Measurements from ENCODE around the gene F11R.
A peak's percentile ranks its signal among the peaks of the same experiment; 100 is the strongest.
"Not testable (repeated sequence)": the region's sequence is repeated elsewhere in the genome, so short reads cannot be mapped to it uniquely, and the experiment has no call there.

Gene F11R

DNA sequence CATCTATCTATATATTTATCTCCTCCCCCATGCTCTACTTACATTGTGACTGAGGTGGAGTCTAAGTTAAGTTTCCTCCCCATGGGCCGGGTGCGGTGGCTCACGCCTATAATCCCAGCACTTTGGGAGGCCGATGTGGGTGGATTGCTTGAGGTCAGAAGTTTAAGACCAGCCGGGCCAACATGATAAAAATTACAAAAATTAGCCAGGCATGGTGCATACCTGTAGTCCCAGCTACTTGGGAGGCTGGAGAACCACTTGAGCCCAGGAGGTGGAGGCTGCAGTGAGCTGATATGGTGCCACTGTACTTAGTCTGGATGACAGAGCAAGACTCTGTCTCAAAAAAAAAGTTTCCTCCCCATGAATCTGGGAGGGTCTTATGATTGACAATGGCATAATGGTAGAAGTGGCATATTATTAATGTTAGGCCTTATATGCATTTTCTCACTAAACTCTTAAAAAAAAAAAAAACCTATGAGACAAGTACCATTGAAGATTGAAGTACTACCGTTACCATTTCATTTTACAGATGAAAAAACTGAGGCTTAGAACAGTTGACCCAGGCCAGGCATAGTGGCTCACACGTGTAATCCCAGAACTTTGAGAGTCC, 11.2 kb downstream of the F11R start:
- no peak for DNase-seq

DNA sequence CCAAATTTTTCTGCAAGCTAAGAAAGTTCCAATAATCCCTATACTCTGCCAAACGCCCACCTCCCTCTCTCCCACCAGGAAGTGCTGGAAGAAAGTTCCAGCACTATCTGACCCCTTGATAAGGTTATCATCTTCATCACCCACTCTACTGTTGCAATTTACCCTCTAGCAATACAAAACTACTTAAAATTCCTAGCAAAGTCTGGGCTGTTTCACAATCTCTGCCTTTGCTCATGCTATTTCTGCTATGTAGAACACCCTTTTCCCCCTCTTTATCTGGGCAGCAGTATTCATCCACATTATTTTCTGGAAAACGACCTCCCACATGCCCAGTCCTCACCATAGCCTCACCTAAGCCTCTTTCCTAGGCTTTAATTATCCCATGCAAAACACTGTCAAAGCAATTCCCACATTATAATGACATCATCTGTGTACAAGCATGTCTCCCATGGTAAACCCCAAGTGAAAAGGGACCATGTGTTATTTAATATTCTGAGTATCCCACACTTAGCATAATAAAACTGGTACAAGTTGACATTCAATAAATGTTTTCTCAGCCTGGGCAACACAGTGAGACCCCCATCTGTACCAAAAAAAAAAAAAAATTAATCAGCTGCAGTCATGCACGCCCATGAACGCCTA, 12.0 kb downstream of the F11R start:
- no peak for DNase-seq

DNA sequence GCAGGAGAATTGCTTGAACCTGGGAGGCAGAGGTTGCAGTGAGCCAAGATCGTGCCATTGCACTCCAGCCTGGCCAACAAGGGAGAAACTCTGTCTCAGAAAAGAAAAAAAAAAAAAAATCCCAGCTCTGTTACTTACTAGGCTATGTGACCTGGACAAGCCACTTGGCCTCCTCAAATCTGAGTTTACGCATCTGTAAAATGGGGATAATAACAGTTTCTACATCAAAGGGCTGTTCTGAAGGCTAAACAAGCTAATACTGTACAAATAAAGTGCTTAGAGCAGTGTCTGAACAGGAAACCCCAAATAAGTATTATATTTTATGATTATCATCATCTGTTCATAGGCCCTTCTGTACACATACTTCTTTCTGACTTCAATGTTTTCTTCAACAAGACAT, 13.6 kb downstream of the F11R start:
- DNase-seq: no peak

DNA sequence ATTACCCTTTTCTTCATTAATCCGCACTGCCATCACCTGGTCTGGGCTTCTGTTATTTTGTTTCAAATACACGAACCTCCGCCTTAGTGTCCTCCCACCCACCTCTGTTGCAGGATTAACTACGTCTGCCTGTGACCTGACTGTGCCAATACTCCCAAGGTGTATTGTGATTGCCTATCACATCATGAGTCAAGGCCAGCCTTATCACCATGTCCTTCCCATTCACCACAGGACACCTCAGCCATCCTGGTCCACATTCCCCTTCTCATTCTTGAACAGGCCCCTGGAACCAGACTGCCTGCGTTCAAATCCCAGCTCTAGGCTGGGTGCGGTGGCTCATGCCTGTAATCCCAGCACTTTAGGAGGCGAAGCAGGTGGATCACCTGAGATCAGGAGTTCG, 14.4 kb downstream of the F11R start:
- DNase-seq: no peak

DNA sequence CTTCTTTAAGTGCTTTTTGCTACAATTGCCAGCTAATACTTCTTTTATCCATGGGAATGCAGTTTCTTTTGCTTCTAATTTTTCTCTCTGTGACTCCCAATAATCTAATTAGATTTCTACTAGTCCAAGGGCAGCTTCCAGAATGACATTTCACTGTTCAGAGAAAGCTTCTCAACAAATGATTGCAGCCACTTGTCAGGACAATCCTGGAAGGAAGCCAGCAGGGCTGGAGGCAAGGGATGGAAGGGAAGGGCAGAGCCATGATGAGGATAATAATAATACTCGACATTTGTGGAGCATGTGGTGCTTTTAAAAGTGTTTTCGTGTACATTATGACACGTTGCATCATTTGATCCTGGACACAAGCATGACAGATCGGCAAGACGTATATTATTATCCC, 19.4 kb downstream of the F11R start:
- no peak for DNase-seq

DNA sequence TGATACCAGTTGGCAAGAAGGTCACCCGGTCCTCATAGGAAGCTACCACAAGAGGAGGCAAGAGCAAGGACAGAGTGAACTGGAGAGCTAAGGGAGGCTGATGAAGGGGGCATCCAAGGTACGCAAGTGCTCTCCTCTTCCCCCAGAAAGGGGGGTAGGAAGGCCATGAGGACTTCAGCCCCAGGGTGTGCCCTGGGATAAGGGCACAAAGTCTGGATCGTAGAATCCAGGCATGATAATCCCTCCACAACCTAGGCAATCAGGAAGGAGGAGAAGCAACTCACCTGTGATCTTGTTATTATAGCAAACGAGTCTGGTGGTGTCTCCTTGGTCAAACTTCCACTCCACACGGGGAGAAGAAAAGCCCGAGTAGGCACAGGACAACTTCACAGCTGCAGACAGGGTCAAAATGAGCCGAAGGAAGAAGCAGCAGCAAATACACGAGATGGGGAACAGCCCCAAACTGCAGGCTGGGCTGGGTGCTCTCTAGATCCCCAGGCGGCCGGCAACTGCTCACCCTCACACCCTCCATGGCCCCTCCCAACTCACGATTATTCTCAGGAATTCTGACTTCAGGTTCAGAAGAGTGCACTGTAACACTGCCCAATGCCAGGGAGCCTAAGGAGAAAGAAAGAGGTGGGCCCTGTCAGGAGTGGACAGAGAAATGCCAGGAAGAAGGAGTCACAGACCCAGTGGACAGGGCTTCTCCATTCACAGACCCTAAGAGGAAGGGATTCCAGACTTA, 20.0 kb downstream of the F11R start:
- no peak for DNase-seq

DNA sequence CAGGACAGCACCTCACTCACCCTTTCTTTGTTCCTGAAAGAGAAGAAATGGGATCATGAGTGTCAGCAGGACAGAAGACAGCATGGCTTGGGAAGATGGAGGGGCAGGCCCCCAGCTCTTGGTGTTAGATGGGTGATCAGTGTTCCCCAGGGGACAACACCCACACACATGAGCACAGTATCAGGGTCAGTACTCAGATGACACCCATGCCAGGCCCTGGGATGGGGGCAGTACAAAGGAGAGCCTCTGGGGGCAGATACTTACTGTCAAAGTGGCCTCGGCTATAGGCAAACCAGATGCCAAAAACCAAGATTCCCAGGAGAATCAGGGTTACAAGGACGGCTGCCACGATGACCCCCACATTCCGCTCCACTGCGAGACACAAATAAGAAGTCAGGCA, 21.6 kb downstream of the F11R start:
- no peak for DNase-seq

DNA sequence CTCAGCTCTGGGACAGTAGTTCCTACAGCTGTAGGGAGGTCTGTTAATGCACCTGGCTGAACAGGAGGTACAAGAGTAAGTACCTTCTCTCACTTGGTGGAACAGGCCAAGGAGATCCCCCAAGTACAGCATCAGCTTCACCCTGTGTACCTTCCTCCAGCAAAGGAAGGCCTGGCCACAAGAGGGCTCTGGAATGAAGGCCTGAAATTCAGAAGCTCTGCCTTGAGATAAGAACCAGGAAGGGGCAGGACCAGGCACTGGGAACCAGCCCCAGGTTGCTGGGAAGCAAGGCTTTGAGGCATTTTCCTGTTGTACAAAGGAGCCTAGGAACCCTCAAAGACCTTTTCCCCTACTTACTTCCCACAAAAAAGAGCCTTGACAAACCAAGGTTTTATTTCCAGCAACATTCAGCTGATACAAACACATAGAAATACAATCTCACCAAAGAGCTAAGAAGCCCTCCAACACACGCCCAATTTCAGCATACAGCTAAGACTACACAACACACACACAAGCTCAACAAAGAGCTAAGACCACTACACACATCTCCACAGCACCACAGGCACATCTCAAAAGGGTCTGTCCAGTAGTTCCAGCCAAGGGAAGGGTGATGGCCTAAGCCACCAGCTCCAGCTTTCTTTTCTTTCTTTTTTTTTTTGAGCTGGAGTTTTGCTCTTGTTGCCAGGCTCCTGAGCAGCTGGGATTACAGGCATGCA, 23.5 kb downstream of the F11R start:
- peak; percentile 73 for DNase-seq

DNA sequence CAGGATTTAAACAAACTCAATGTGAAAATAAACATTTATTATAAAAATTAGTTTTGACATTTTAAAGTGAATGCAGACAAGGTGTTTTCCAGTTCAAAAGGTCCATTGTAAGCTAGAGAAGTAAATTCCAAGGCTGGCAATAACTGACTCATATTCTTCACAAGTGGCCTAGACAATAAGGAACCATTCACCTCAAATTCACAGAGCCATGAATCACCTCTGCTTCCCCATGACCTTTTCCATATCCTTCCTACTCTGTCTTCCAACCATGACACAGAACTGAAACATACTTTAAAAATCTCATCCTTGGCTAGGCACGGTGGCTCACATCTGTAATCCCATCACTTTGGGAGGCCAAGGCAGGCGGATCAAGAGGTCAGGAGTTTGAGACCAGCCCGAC, 24.8 kb downstream of the F11R start:
- peak; percentile 73 for DNase-seq

DNA sequence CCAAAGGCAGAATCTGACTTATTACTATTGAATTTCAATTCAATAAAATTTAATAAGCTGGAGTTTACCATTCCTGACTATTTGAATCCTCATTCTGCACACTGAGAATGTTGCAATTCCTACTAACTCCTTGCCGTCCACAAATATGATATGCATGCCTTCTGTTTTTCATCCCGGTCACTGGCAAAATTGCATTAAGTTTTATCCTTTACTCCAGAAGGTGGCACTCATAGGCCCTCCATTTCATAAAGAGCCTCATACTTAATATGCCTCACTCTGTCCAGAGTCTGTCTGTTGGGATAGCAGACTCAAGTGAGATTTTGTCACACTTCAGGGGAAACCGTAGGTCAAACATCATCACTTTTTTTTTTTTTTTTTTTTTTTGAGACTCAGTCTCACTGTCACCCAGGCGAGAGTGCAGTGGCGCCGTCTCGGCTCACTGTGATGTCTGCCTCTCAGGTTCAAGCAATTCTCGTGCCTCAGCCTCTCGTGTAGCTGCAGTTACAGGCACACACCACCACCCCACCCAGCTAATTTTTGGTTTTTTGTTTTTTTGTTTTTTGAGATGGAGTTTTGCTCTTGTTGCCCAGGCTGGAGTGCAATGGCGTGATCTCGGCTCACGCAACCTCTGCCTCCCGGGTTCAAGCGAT, 27.3 kb downstream of the F11R start:
- DNase-seq: peak; percentile 51

DNA sequence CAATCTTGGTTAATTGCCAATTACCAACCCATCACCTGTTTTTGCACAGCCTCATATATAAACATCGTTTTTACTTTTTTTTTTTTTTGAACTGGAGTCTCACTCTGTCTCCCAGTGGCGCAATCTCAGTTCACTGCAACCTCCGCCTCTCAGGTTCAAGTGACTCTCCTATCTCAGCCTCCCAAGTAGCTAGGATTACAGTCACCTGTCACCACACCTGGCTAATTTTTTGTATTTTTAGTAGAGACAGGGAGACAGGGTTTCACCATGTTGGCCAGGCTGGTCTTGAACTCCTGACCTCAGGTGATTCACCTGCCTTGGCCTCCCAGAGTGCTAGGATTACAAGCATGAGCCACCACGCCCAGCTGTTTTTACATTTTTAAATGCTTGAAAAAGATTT, 28.9 kb downstream of the F11R start:
- not testable (repeated sequence) for DNase-seq

DNA sequence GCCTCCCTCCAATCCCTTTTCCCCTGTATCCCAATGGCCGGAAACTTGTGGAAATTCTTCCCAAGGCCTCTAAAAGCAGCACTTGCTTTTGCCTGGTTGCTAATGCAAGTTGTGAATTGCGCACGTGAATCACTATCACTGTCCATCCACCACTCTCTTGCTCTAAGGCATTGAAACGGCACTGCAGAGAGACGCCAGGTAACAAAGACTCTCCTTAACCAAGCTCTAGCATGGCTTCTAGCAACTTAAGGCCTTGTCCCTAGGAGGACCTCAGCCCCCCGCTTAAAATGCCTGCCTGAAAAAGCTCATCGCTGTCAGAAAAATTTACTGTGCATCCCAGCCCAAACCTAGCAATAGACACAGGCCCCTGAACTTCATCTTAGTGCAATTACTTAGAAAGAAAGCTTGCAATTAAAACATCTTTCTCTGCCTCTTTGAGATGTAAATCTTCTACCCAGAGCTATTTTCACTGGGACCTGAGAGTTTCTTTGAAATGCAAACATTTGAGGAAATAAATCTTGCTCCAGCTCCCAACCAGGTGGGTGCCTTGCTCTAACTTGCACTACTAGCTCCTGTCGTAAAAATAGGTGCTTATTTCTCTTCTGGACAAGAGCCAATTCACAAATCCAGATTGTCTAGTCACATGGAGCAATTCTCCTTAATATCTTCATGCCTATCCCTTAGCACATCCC, 33.4 kb downstream of the F11R start:
- no peak for DNase-seq

DNA sequence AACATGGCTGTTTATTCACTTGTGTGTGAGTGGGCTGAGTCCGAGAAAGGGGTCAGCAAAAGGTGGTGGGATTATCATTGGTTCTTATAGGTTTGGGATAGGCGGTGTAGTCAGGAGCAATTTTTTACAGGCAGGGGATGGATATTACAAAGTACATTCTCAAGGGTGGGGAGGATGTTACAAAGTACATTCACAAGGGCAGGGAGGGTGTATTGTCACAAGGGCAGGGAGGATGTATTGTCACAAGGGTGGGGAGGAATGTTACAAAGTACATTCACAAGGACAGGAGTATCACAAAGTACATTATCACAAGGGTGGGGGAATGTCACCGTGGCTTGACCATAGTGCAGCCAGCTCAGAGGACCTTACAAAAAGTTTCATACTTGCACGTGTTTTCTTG, 35.2 kb downstream of the F11R start:
- DNase-seq: no peak

DNA sequence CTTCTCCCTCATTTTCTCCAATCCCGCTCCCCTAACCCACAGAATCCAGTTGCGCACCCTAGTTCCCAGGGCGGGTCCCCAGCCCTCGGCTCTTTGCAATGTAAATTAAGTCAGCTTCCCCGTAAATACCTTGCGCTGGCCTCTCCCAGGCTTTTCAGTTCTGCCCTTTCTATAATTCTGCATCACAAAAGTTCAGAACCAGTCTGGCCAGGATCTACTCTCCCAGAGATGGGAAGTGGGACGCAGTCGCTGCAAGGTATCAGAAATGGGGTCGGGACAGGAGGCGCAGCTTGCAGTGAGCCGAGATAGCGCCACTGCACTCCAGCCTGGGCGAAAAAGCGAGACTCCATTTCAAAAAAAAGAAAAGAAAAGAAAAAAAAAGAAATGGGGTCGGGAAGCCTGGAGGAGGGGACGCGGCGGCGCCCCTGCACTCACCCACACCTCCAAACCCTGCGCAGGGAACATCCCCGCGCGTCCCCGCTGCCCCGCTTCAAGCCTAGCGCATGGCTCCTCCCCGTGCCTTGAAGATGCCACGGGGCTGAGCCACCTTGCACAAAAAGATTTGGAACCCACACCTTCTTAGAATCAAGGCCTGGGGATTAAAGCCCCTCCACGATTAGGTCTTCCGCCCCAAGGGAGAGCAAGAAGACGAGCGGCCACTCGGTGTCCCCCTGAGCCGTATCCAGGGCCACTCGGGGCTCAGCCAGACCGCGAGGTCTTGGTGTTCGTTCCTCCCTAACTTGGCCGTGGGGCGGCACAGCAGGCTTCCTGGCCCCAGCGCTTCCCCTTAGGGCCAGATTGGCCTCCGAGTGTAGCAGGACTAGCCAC, 39.2 kb downstream of the F11R start:
- peak; percentile 34 for DNase-seq

DNA sequence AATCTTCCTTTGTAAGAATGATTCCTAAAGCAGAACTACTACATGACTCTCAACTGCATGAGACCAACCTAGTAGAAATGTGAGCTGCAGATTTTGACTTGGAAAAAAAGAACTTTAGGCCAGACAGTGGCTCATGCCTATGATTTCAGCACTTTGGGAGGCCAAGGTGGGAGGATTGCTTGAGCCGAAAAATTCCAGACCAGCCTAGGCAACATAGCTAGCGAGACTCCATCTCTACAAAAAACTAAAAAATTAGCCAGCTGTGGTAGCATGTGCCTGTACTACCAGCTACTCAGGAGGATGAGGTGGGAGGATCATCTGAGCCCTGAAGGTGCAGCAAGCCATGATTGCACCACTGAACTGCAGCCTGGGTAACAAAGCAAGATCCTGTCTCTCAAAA, 41.7 kb downstream of the F11R start:
- no peak for DNase-seq

DNA sequence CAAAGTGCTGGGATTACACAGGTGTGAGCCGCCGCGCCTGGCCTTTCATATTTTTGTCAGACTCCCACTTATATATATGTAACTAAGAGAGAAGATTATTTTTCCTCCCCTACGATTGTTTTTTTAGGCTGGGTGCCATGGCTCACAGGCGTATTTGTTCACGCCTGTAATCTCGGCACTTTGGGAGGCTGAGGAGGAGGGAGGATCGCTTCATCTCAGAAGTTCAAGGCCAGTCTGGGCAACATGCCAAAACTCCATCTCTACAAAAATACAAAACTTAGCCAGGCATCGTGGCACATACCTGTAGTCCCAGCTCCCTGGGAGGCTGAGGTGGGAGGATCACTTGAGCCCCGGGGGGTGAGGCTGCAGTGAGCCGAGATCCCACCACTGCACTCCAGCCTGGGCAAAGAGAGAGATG, 42.4 kb downstream of the F11R start:
- DNase-seq: no peak

DNA sequence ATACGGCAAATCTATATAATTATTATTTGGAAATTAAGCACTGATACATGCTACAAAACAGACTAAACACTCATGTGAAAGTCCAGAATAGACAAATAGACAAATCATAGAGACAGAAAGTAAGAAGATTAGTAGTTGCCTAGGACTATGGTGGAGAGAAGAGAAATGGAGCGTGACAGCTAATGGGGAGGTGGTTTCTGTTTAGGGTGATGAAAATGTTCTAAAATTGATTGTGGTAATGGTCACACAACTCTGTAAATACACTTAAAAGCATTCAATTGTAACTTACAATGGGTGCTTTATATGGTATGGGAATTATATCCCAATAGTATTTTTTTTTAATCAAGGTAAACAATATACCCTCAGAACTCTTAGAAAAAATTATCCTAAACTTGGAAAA, 45.9 kb downstream of the F11R start:
- DNase-seq: no peak

DNA sequence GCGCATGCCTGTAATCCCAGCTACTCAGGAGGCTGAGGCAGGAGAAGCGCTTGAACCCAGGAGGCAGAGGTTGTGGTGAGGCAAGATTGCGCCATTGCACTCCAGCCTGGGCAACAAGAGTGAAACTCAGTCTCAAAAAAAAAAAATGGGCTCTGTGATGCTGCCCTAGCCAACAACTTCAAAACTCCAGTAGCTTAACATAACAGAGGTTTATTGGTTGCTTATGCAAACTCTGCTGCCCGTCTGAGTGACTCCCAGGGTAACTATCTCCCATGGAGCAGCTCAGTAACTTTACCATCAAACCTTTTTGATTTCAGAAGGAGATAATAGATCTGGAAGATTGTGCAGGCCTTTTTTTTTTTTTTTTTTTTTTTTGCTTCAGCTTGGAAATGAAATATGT, 47.5 kb downstream of the F11R start:
- DNase-seq: no peak

DNA sequence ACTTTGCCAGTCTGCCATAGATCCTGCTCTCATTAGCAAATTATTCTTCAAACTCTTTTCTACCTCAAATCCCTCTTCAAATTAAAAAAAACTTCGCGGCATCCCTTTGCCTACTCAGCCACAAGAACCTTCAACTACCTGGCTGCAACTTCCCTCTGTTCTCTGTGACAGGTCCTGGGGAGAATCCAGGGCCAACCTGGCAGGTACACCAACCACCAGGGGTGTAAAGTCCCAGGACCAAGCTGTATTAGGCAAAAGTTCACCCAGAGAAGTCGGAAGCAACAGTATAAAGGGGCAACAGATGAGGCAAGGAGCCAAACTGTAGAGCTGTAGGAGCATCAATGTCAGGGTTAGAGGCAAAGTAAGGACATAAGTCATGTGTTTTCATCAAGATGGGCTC, 48.0 kb downstream of the F11R start:
- DNase-seq: no peak

DNA sequence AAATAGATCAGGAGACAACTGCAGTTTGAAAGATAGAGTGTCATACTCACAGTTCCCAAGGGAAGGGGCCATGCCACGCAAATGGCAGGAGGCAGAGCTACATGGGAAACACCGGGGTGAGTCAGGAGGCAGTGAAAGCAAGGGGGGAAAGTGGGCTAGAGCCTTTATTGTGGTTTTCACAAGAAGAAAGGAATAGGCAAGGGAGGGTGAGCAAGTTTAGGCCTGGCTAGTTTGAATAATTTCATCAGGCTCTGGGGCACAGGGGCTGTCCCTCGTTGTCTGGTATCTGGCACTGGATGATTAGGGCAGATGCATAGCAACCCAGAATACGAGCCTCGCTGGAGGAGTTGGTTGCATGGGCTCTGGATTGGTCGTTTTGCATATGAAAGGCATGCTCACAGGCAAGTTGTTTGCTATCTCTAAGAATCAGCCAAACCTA, 49.3 kb downstream of the F11R start:
- DNase-seq: no peak

DNA sequence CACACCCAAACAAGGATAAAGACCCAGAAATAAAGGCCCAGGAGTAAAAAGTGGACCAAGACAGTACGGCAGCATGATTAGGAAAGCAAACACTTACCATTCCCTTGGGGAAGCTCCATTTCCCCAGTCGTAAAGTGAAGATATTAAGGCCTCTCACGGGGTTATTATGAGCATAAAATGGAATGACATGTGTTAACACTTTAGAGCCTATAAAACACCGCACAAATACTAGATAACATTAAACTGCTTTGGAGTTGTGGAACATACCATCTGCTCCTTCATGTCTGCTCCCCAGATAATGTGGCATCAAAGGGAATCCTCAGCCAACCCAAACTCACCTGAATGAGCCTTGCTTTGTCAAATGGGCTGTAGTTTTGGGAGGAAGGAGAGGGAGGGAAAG, 57.4 kb downstream of the F11R start:
- DNase-seq: no peak

DNA sequence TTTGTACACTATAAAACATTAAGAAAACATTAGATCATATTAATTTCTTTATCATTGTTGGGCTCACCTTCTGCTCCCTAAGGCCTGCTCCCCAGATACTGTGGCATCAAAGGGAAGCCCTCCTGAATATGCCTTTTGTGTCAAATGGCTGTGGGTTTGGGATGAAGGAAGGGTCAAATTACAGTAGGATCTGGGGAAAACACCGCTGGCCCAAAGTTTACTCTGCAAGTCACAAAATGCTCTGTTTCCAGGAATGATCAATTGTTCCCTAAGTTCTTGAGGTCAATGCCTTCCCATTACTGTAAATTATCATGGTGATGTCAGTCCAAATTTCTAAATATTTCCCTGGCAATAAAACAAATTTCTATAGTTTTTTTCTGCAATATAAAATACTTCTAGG, 59.5 kb downstream of the F11R start:
- no peak for DNase-seq

All from suppressor macrophage treated with lipopolysaccharide for 4 hours (primary cell).